Measurements from ENCODE around the gene AEBP2. TPM values are rescaled to one million over a fixed set of nuclear protein-coding genes. Genes with fewer than 3 reads are reported as not detected.
"Not testable (repeated sequence)": the region's sequence is repeated elsewhere in the genome, so short reads cannot be mapped to it uniquely, and the experiment has no call there.

Gene AEBP2
- total RNA-seq, 1 donor from 2014 or later = 21.0 TPM

- no peak for DNase-seq
- Mint-ChIP-seq H3K4me1 (ENCODE audit: low read depth, unreplicated experiment) (no peaks in the 10 kb centered on the region), H3K9me3 (ENCODE audit: unreplicated experiment) (no peaks in the 10 kb centered on the region), H3K27me3 (ENCODE audit: unreplicated experiment) (peaks cover 2% of the 10 kb centered on the region), H3K36me3 (ENCODE audit: unreplicated experiment) (peaks cover 4% of the 10 kb centered on the region), H3K4me3 (ENCODE audit: unreplicated experiment) (no peak overlapping the region), H3K27ac (ENCODE audit: unreplicated experiment) (no peak overlapping the region)
- no peak for TF ChIP-seq CTCF (IDR thresholded peaks at IDR 0.05; ENCODE audit: partially characterized antibody, unreplicated experiment)
These were observed 34.9 kb downstream of the AEBP2 start for GRCh38 chr12:19474147-19474546.

DNA sequence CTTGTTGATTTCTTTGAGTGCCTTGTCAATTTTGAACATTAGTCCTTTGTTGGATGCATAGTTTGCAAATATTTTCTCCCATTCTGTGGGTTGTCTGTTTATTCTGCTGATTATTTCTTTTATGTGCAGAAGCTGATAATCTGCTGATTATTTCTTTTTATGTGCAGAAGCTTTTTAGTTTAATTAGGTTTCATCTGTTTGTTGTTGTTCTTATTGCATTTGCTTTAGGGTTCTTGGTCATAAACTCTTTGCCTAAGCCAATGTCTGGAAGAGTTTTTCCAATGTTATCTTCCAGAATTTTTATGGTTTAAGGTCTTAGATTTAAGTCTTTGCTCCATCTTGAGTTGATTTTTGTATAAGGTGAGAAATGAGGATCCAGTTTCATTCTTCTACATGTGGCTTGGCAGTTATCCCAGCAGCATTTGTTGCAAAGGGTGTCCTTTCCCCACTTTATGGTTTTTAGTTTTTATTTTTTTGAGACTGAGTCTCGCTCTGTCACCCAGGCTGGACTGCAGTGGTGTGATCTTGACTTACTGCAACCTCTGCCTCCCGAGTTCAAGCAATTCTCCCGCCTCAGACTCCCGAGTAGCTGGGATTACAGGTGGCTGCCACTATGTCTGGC, 36.7 kb downstream of the AEBP2 start:
- peaks cover 11% of the 10 kb centered on the region for H3K36me3 Mint-ChIP-seq (ENCODE audit: unreplicated experiment)
- not testable (repeated sequence) for H3K27ac Mint-ChIP-seq (ENCODE audit: unreplicated experiment); H3K27me3 Mint-ChIP-seq (ENCODE audit: unreplicated experiment); H3K4me1 Mint-ChIP-seq (ENCODE audit: low read depth, unreplicated experiment); H3K4me3 Mint-ChIP-seq (ENCODE audit: unreplicated experiment); DNase-seq; H3K9me3 Mint-ChIP-seq (ENCODE audit: unreplicated experiment)

GRCh38 chr12:19477071-19477470, 37.8 kb downstream of the AEBP2 start:
- no peak for TF ChIP-seq CTCF (IDR thresholded peaks at IDR 0.05; ENCODE audit: partially characterized antibody, unreplicated experiment)
- H3K4me3 Mint-ChIP-seq (ENCODE audit: unreplicated experiment) = no peak overlapping the region
- peaks cover 4% of the 10 kb centered on the region for H3K27me3 Mint-ChIP-seq (ENCODE audit: unreplicated experiment)
- no peak for DNase-seq
- peaks cover 2% of the 10 kb centered on the region for H3K4me1 Mint-ChIP-seq (ENCODE audit: low read depth, unreplicated experiment)
- H3K9me3 Mint-ChIP-seq (ENCODE audit: unreplicated experiment) = peaks cover 2% of the 10 kb centered on the region
- peaks cover 11% of the 10 kb centered on the region for H3K36me3 Mint-ChIP-seq (ENCODE audit: unreplicated experiment)
- H3K27ac Mint-ChIP-seq (ENCODE audit: unreplicated experiment) = no peak overlapping the region

GRCh38 chr12:19480459-19480858, 41.2 kb downstream of the AEBP2 start:
- DNase-seq = no peak
- Mint-ChIP-seq H3K9me3 (ENCODE audit: unreplicated experiment) (peaks cover 4% of the 10 kb centered on the region), H3K27ac (ENCODE audit: unreplicated experiment) (no peak overlapping the region), H3K4me3 (ENCODE audit: unreplicated experiment) (no peak overlapping the region), H3K27me3 (ENCODE audit: unreplicated experiment) (peaks cover 8% of the 10 kb centered on the region), H3K36me3 (ENCODE audit: unreplicated experiment) (peaks cover 20% of the 10 kb centered on the region), H3K4me1 (ENCODE audit: low read depth, unreplicated experiment) (peaks cover 17% of the 10 kb centered on the region)
- no peak for TF ChIP-seq CTCF (IDR thresholded peaks at IDR 0.05; ENCODE audit: partially characterized antibody, unreplicated experiment)

GRCh38 chr12:19482036-19482435, 42.7 kb downstream of the AEBP2 start:
- peaks cover 8% of the 10 kb centered on the region for H3K27me3 Mint-ChIP-seq (ENCODE audit: unreplicated experiment)
- H3K27ac Mint-ChIP-seq (ENCODE audit: unreplicated experiment) = no peak overlapping the region
- no peak overlapping the region for H3K4me3 Mint-ChIP-seq (ENCODE audit: unreplicated experiment)
- TF ChIP-seq CTCF (IDR thresholded peaks at IDR 0.05; ENCODE audit: partially characterized antibody, unreplicated experiment) = no peak
- H3K36me3 Mint-ChIP-seq (ENCODE audit: unreplicated experiment) = peaks cover 16% of the 10 kb centered on the region
- peaks cover 4% of the 10 kb centered on the region for H3K9me3 Mint-ChIP-seq (ENCODE audit: unreplicated experiment)
- peaks cover 17% of the 10 kb centered on the region for H3K4me1 Mint-ChIP-seq (ENCODE audit: low read depth, unreplicated experiment)
- DNase-seq = no peak

Measured in glutamatergic neuron (in vitro differentiated cells).